Osteocyte (in vitro differentiated cells): ENCODE measurements around the gene NFYC. TPM values are rescaled to one million over a fixed set of nuclear protein-coding genes. Genes with fewer than 3 reads are reported as not detected.

Experiments
- DNase-seq: peaks from one replicate; pipeline ENCODE4 v3.0.0; 2021; ENCODE audit warnings: mixed read lengths; ENCODE audit not compliant: unreplicated experiment; ENCODE audit errors: extremely low spot score
- H3K27ac Mint-ChIP-seq: one replicate; pipeline ENCODE4 v1.8.0; 2021; ENCODE audit warnings: mild to moderate bottlenecking, mixed read lengths; ENCODE audit not compliant: unreplicated experiment
- H3K27me3 Mint-ChIP-seq: one replicate; pipeline ENCODE4 v1.8.0; 2021; ENCODE audit warnings: mixed read lengths; ENCODE audit not compliant: unreplicated experiment
- H3K36me3 Mint-ChIP-seq: one replicate; pipeline ENCODE4 v1.8.0; 2021; ENCODE audit warnings: mixed read lengths; ENCODE audit not compliant: unreplicated experiment
- H3K4me1 Mint-ChIP-seq: one replicate; pipeline ENCODE4 v1.8.0; 2021; ENCODE audit warnings: mixed read lengths; ENCODE audit not compliant: unreplicated experiment
- H3K4me3 Mint-ChIP-seq: one replicate; pipeline ENCODE4 v1.8.0; 2021; ENCODE audit warnings: mild to moderate bottlenecking, moderate library complexity, mixed read lengths; ENCODE audit not compliant: unreplicated experiment
- H3K9me3 Mint-ChIP-seq: one replicate; pipeline ENCODE4 v1.8.0; 2021; ENCODE audit warnings: mixed read lengths; ENCODE audit not compliant: unreplicated experiment
- CTCF ChIP-seq: fragments of 200-600 bp; sonication (generic); IDR thresholded peaks from 2 replicates; pipeline ENCODE4 v1.5.0; 2021; ENCODE audit warnings: antibody characterized with exemption, mild to moderate bottlenecking, moderate library complexity
- total RNA-seq: library from RNA; stranded (reverse); gene quantifications from 2 replicates; pipeline ENCODE4 v1.2.1, GENCODE V29; 2021

The NFYC gene
- total RNA-seq, 1 donor from 2014 or later = 49.0 TPM

GRCh38 chr1:40758578-40759343, 67.3 kb downstream of the NFYC start:
- Mint-ChIP-seq H3K27ac (no peak overlapping the region), H3K4me3 (no peak overlapping the region), H3K4me1 (peaks cover 24% of the 10 kb centered on the region), H3K27me3 (no peaks in the 10 kb centered on the region), H3K9me3 (no peaks in the 10 kb centered on the region), H3K36me3 (peaks cover 58% of the 10 kb centered on the region)
- TF ChIP-seq CTCF = no peak
- no peak for DNase-seq

- Mint-ChIP-seq H3K4me3 (no peak overlapping the region), H3K36me3 (peaks cover 52% of the 10 kb centered on the region), H3K4me1 (peaks cover 24% of the 10 kb centered on the region)
Observed at GRCh38 chr1:40760984-40761383, 69.5 kb downstream of the NFYC start.

GRCh38 chr1:40762144-40762923, 70.8 kb downstream of the NFYC start:
- Mint-ChIP-seq H3K4me1 (peaks cover 12% of the 10 kb centered on the region), H3K36me3 (peaks cover 61% of the 10 kb centered on the region), H3K4me3 (no peak overlapping the region), H3K27ac (no peak overlapping the region), H3K27me3 (no peaks in the 10 kb centered on the region), H3K9me3 (no peaks in the 10 kb centered on the region)
- DNase-seq = no peak
- TF ChIP-seq CTCF = no peak

More at GRCh38 chr1:40760984-40761383, 69.5 kb downstream of the NFYC start:
- DNase-seq = no peak
- H3K9me3 Mint-ChIP-seq = no peaks in the 10 kb centered on the region
- no peak for TF ChIP-seq CTCF
- no peaks in the 10 kb centered on the region for H3K27me3 Mint-ChIP-seq
- H3K27ac Mint-ChIP-seq = no peak overlapping the region

GRCh38 chr1:40763742-40764532, 72.4 kb downstream of the NFYC start:
- Mint-ChIP-seq H3K27me3 (no peaks in the 10 kb centered on the region), H3K4me1 (peaks cover 1% of the 10 kb centered on the region), H3K36me3 (peaks cover 65% of the 10 kb centered on the region), H3K9me3 (no peaks in the 10 kb centered on the region), H3K27ac (no peak overlapping the region), H3K4me3 (no peak overlapping the region)
- DNase-seq = no peak
- TF ChIP-seq CTCF = no peak
